ENCODE data around the gene ROGDI.
A peak's percentile ranks its signal among the peaks of the same experiment; 100 is the strongest.

The ROGDI gene

GRCh38 chr16:4766875-4767628, 35.4 kb downstream of the ROGDI start, which contains the start of gene ZNF500:
ZNF500 (minus strand) TSS chr16:4767162; CDS start chr16:4765978, 1,184 bp downstream.
- TF ChIP-seq TSHZ2 (CRISPR knock-in tag; IDR thresholded peaks at IDR 0.05), result peak; percentile 50; the same call in 1 of the 2 replicates
- TF ChIP-seq CSDC2 (CRISPR knock-in tag; IDR thresholded peaks at IDR 0.05), result no peak
- peak; percentile 96 for ATAC-seq

DNA sequence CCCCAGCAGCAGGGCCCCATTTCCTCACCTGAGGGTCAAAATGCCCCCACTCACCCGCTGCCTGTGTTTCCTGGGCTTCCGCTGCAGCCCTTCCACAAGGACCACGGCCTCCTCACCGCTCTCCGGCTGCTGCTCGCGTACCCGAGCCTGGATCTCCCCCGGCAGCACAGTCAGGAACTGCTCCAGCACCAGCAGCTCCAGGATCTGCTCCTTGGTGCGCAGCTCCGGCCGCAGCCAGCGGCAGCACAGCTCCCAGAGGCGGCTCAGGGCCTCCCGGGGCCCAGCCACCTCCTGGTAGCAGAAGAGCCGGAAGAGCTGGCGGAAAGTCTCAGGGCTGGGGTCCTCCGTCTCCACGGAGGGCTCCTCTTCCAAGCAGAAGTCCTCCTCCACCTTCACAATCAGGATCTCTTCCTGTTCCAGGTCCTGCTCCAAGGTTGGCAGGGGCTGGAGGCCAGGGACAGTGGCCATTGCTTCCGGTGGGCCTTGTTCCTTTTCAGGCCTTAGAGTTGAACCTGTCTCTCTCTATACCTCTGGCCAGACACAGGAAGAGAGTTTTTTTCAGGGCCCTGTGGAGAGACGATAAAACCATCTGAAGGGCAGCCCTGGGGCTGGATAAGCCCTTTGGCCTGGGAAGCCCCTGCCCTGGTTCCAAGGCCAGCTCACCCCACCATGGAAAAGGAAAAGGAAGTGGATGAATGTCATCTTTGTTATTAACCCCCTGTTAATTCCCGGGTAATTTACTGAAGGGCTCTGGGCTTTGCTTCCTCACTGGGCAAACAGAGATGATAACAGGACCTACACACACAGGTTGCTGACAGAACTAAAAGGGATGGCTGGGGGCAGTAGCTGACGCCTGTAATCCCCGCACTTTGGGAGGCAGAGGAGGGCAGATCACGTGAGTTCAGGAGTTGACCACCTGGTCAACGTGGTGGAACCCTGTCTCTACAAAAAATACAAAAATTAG, 36.6 kb downstream of the ROGDI start:
- no peak for ATAC-seq
- TF ChIP-seq ZC3H10 (CRISPR knock-in tag; IDR thresholded peaks at IDR 0.05) (no peak), RARB (CRISPR knock-in tag; IDR thresholded peaks at IDR 0.05) (no peak), ZFP30 (CRISPR knock-in tag; IDR thresholded peaks at IDR 0.05) (no peak), ESRRG (CRISPR knock-in tag; IDR thresholded peaks at IDR 0.05) (no peak)
- TF ChIP-seq, protein P1, sequence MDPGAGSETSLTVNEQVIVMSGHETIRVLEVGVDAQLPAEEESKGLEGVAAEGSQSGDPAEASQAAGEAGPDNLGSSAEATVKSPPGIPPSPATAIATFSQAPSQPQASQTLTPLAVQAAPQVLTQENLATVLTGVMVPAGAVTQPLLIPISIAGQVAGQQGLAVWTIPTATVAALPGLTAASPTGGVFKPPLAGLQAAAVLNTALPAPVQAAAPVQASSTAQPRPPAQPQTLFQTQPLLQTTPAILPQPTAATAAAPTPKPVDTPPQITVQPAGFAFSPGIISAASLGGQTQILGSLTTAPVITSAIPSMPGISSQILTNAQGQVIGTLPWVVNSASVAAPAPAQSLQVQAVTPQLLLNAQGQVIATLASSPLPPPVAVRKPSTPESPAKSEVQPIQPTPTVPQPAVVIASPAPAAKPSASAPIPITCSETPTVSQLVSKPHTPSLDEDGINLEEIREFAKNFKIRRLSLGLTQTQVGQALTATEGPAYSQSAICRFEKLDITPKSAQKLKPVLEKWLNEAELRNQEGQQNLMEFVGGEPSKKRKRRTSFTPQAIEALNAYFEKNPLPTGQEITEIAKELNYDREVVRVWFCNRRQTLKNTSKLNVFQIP (CRISPR knock-in tag; IDR thresholded peaks at IDR 0.05; ENCODE audit: borderline replicate concordance, low read depth), result no peak
- TF ChIP-seq, protein P2, sequence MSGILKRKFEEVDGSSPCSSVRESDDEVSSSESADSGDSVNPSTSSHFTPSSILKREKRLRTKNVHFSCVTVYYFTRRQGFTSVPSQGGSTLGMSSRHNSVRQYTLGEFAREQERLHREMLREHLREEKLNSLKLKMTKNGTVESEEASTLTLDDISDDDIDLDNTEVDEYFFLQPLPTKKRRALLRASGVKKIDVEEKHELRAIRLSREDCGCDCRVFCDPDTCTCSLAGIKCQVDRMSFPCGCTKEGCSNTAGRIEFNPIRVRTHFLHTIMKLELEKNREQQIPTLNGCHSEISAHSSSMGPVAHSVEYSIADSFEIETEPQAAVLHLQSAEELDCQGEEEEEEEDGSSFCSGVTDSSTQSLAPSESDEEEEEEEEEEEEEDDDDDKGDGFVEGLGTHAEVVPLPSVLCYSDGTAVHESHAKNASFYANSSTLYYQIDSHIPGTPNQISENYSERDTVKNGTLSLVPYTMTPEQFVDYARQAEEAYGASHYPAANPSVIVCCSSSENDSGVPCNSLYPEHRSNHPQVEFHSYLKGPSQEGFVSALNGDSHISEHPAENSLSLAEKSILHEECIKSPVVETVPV (CRISPR knock-in tag; IDR thresholded peaks at IDR 0.05), result no peak

DNA sequence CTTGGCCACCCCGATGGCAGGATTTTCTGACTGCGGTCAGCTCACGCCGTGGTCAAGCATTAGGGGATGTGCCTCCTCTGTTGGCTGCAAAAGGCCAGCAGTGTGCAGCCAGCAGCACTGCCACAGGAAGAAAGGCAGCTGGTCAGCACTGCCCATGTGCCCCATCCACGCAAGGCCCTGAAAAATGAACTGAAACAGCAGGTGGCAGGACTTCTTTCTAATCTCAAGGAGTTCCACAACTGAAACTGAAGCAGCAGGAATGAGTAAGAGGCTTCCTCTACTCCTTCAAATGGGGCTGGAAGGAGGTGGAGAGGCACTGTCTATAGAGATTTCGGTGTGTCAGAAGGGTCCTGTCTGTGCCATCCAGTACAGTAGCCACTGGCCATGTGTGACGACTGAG, 38.6 kb downstream of the ROGDI start:
- no peak for ATAC-seq
- no peak for TF ChIP-seq TCF4 (CRISPR knock-in tag; IDR thresholded peaks at IDR 0.05; ENCODE audit: borderline replicate concordance)
- TF ChIP-seq ARNTL (CRISPR knock-in tag; IDR thresholded peaks at IDR 0.05; ENCODE audit: borderline replicate concordance, low read depth), result no peak
- TF ChIP-seq CSDC2 (CRISPR knock-in tag; IDR thresholded peaks at IDR 0.05), result no peak
- TF ChIP-seq ZNF70 (CRISPR knock-in tag; IDR thresholded peaks at IDR 0.05), result no peak
- no peak for TF ChIP-seq ZNF565 (CRISPR knock-in tag; conservative IDR thresholded peaks at IDR 0.05; ENCODE audit: low read depth)
- TF ChIP-seq GLIS3 (CRISPR knock-in tag; IDR thresholded peaks at IDR 0.05), result no peak
- TF ChIP-seq RARB (CRISPR knock-in tag; IDR thresholded peaks at IDR 0.05), result no peak
- TF ChIP-seq SNAI2 (CRISPR knock-in tag; IDR thresholded peaks at IDR 0.05), result no peak
- no peak for TF ChIP-seq ZNF8 (CRISPR knock-in tag; IDR thresholded peaks at IDR 0.05)
- TF ChIP-seq OSR1 (CRISPR knock-in tag; IDR thresholded peaks at IDR 0.05), result no peak
- no peak for TF ChIP-seq ESRRG (CRISPR knock-in tag; IDR thresholded peaks at IDR 0.05)
- no peak for TF ChIP-seq TOX (CRISPR knock-in tag; IDR thresholded peaks at IDR 0.05; ENCODE audit: borderline replicate concordance)
- TF ChIP-seq ZFP3 (CRISPR knock-in tag; IDR thresholded peaks at IDR 0.05), result no peak
- no peak for TF ChIP-seq PPARA (CRISPR knock-in tag; IDR thresholded peaks at IDR 0.05; ENCODE audit: borderline replicate concordance)
- TF ChIP-seq, protein P3, sequence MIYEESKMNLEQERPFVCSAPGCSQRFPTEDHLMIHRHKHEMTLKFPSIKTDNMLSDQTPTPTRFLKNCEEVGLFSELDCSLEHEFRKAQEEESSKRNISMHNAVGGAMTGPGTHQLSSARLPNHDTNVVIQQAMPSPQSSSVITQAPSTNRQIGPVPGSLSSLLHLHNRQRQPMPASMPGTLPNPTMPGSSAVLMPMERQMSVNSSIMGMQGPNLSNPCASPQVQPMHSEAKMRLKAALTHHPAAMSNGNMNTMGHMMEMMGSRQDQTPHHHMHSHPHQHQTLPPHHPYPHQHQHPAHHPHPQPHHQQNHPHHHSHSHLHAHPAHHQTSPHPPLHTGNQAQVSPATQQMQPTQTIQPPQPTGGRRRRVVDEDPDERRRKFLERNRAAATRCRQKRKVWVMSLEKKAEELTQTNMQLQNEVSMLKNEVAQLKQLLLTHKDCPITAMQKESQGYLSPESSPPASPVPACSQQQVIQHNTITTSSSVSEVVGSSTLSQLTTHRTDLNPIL (CRISPR knock-in tag; IDR thresholded peaks at IDR 0.05; ENCODE audit: low read depth), result no peak

Measured in SK-N-SH treated with all-trans-retinoic acid at 6 μM for 48 hours (cell line).